T-helper 1 cell treated with Interleukin-12 subunit alpha and Interleukin-12 subunit beta and Interleukin-4 antibody, amounts not matched to agents 30 μg/mL and 1 μg/mL, for 36 hours (primary cell): ENCODE results near the gene NOP14.

Experiments
- H3K27ac Mint-ChIP-seq: one replicate; pipeline ENCODE4 v1.8.0; 2021; ENCODE audit warnings: mild to moderate bottlenecking, mixed read lengths
- H3K27me3 Mint-ChIP-seq: one replicate; pipeline ENCODE4 v1.8.0; 2021; ENCODE audit warnings: low read depth, mixed read lengths
- H3K36me3 Mint-ChIP-seq: one replicate; pipeline ENCODE4 v1.8.0; 2021; ENCODE audit warnings: low read depth, mixed read lengths
- H3K4me1 Mint-ChIP-seq: one replicate; pipeline ENCODE4 v1.8.0; 2021; ENCODE audit warnings: low read depth, mixed read lengths
- H3K4me3 Mint-ChIP-seq: one replicate; pipeline ENCODE4 v1.8.0; 2021; ENCODE audit warnings: mild to moderate bottlenecking, moderate library complexity, mixed read lengths
- H3K9me3 Mint-ChIP-seq: one replicate; pipeline ENCODE4 v1.8.0; 2021; ENCODE audit warnings: mixed read lengths

Gene NOP14

DNA sequence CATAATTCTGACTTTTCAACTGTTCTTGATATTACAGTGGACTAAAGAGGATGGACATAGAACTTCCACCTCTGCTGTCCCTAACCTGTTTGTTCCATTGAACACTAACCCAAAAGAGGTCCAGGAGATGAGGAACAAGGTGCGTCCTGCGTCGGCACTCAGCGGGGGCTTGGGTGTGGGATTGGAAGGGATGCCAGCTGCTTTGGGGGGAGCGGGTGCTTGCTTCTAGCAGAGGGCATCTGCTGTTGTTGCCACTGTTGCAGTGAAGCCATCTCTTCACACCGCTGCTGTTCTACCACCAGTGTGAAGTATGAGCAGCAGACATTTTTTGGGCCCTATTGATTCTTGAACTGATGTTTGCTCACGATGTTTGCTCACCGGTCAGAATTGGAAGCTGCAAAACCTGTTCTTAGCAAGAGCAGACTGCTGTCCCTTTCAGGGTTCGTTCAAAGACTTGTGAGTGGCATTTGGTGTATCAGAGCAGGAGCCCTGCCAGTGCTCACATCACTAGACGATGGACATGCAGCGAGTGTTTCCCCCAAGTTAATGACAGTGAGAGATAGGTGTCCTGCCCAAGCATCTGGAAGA, 55.4 kb downstream of the NOP14 start:
- Mint-ChIP-seq H3K9me3 (no peaks in the 10 kb centered on the region), H3K4me1 (peaks cover 16% of the 10 kb centered on the region), H3K36me3 (peaks cover 46% of the 10 kb centered on the region), H3K4me3 (no peak overlapping the region), H3K27me3 (no peaks in the 10 kb centered on the region), H3K27ac (no peak overlapping the region)

DNA sequence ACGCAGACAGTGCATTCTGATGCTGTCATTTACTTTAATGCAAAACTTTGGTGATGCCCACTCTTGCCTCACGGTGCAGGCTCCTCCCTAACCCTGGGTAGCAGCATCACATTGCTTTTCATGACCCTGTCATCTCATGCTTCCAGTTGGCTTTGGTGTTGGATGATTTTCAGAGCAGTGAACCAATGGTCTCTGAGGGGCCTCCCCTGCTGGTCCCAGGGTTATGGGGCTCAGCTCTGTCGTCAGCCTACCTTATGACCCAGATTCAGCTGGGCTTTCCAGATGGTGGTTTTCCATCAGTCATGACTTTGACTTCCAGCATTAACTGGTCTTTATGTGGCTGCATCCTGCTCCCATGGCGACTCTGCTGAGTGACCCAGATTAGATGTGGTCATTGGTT, 56.0 kb downstream of the NOP14 start:
- H3K4me3 Mint-ChIP-seq, result no peak overlapping the region
- H3K36me3 Mint-ChIP-seq, result peaks cover 46% of the 10 kb centered on the region
- H3K4me1 Mint-ChIP-seq, result peaks cover 16% of the 10 kb centered on the region
- H3K27me3 Mint-ChIP-seq, result no peaks in the 10 kb centered on the region
- no peaks in the 10 kb centered on the region for H3K9me3 Mint-ChIP-seq
- no peak overlapping the region for H3K27ac Mint-ChIP-seq

DNA sequence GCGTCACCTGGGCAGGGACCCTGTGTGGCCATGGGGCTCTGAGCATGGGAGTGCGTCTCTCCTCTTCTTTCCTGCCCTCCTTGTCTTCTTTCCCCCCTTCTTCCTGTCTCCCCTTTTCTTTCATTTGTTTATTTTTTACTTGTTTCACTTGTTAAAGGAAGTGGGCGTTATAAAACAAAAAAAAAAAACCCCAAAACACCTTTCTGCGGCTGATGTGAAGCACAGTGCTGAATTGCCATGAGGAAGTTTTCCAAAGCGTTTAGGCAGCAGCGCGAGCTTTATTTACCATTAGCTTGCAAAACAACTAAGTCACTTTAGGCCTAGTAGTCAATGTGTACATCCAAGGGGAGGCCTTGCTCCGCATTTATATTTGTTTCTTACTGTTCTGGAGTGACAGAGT, 57.0 kb downstream of the NOP14 start:
- H3K36me3 Mint-ChIP-seq, result peaks cover 50% of the 10 kb centered on the region
- H3K4me1 Mint-ChIP-seq, result peaks cover 16% of the 10 kb centered on the region
- no peaks in the 10 kb centered on the region for H3K9me3 Mint-ChIP-seq
- peak overlapping the region; percentile 67 for H3K27ac Mint-ChIP-seq
- peak overlapping the region; percentile 0 for H3K4me3 Mint-ChIP-seq
- H3K27me3 Mint-ChIP-seq, result no peaks in the 10 kb centered on the region

DNA sequence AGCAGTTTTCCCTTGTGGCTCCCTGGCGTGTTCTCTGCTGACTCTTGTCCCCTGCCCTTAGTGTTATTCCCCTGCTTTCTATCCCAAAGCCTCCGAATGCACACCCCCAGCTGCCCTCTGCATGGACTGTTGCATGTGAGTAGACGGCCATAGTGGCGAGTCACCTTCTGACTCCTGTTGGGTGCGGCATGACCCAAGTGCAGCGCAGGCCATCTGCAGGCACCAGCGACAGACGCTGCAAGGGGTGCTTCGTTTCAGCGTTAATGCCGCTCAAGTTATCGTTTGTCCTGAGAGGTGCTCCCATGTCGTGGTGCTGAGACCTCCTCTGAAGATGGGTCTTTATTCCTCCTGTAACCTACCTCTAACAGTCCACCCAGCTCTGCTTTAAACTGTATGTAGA, 57.7 kb downstream of the NOP14 start:
- Mint-ChIP-seq H3K27me3 (no peaks in the 10 kb centered on the region), H3K4me1 (peaks cover 15% of the 10 kb centered on the region), H3K4me3 (no peak overlapping the region), H3K36me3 (peaks cover 53% of the 10 kb centered on the region), H3K9me3 (no peaks in the 10 kb centered on the region), H3K27ac (no peak overlapping the region)

DNA sequence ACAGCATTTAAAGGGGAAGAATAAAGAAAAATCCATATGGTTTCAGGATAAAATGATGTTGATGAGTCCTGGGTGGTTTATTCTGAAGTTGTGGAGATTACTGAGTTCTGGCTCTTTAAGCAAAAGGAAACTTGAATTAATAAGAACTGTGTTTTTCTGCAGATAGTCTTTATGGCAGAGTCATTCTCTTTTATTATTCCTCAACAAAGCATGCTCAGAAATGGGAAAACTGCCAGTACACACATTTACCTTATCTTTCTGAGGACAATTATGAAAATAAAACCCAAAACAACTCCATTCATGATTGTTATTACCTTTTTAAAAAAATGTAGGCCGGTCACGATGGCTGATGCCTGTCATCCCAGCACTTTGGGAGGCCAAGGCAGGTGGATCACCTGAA, 61.1 kb downstream of the NOP14 start:
- Mint-ChIP-seq H3K9me3 (no peaks in the 10 kb centered on the region), H3K27ac (no peak overlapping the region), H3K4me1 (peaks cover 10% of the 10 kb centered on the region), H3K36me3 (peaks cover 53% of the 10 kb centered on the region), H3K27me3 (no peaks in the 10 kb centered on the region), H3K4me3 (no peak overlapping the region)

DNA sequence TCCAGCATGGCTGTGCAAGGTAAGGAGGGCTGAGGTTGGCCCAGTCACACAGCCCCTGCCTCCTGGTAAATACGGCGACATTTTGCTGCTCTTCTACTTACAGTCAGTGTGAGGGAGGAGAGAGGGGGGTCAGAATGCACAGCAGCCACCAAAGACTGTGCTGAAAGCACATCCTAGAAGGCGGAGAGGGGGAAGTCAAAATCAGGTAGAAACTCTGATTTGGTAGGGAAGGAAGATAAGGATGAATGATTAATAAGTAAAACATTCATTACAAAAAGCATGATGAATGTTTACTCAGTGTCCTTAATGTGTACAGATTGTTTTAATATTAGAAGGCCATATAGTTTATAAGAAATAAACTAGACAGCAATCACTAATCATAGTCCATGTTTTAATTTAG, 62.0 kb downstream of the NOP14 start:
- Mint-ChIP-seq H3K27me3 (no peaks in the 10 kb centered on the region), H3K4me3 (no peak overlapping the region), H3K9me3 (no peaks in the 10 kb centered on the region), H3K4me1 (peaks cover 4% of the 10 kb centered on the region), H3K27ac (no peak overlapping the region), H3K36me3 (peaks cover 49% of the 10 kb centered on the region)

DNA sequence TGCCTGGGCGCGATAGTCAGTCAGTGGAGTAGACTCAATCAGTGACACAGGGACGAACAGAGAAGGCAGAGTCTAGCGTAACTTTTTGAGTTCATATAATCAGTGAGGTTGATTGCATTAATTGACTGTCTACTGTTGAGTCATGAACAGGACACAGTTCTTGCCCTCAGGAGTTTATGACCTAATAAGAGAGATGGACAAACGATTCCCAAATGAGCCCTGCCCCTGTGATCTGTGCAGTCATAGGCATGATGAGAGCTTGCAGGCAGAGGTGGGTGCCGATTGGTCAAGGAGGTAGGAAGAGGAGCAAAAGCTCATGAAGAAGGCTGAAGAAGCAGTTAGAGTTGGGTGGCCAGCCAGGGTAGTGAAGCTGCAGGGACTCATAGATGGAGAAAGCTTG, 62.5 kb downstream of the NOP14 start:
- Mint-ChIP-seq H3K4me1 (peaks cover 1% of the 10 kb centered on the region), H3K36me3 (peaks cover 46% of the 10 kb centered on the region), H3K9me3 (no peaks in the 10 kb centered on the region), H3K27me3 (no peaks in the 10 kb centered on the region), H3K27ac (no peak overlapping the region), H3K4me3 (no peak overlapping the region)

DNA sequence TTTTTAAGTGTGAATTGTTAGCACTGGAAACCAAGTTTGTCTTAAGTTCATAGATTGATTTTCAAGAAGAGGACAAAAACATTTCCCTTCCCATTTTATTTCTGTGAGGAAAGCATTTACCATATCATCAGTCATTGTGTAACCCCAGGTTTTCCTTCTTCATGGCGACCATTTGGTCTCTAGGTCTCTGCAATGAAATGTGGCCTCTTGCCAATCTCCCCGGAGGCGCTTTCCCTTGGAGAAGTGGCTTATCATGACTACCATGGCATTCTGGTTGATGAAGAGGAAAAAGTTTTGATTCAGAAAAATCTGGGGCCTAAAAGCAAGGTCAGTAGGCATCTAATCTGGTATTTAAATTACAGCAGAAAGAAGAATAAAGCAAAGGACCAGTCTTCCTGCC, 65.2 kb downstream of the NOP14 start:
- peaks cover 43% of the 10 kb centered on the region for H3K36me3 Mint-ChIP-seq
- no peaks in the 10 kb centered on the region for H3K4me1 Mint-ChIP-seq
- no peaks in the 10 kb centered on the region for H3K27me3 Mint-ChIP-seq
- no peak overlapping the region for H3K27ac Mint-ChIP-seq
- no peaks in the 10 kb centered on the region for H3K9me3 Mint-ChIP-seq
- no peak overlapping the region for H3K4me3 Mint-ChIP-seq

DNA sequence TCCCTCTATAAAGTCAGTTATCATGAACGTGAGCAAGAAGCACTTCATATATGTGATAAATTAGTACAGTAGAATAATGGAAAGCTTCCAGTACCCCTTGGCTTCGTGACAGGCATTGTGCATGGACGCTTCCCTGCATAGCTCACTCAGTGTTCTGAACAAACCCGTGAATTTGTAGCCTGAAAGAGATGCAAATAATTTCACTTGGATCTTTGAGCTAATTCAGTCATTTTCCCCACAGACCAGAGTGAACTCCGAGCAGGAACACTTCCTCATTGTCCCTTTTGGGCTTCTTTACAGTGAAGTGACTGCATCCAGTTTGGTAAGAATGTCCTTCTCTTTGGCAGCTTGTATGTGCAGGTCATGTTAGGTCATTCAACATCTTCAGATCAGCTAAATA, 69.4 kb downstream of the NOP14 start:
- Mint-ChIP-seq H3K9me3 (no peaks in the 10 kb centered on the region), H3K36me3 (peaks cover 21% of the 10 kb centered on the region), H3K4me1 (peaks cover 2% of the 10 kb centered on the region), H3K27me3 (no peaks in the 10 kb centered on the region), H3K27ac (no peak overlapping the region), H3K4me3 (no peak overlapping the region)

DNA sequence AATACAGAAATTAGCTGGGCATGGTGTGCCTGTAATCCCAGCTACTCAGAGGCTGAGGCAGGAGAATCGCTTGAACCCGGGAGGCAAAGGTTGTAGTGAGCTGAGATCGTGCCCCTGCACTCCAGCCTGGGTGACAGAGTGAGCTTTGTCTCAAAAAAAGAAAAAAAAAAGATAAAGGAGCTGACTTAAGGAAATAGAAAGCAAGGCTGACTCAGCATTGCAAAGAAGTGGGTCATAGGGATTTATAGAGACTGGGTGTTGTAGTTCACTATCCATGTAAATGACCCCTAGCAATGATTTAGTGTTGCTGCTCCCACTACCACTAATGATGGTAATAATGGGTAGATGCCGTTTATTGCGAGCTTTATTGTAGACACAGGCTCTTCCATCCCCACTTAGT, 71.9 kb downstream of the NOP14 start:
- H3K27ac Mint-ChIP-seq, result no peak overlapping the region
- no peak overlapping the region for H3K4me3 Mint-ChIP-seq
- H3K36me3 Mint-ChIP-seq, result peaks cover 19% of the 10 kb centered on the region
- H3K9me3 Mint-ChIP-seq, result no peaks in the 10 kb centered on the region
- H3K4me1 Mint-ChIP-seq, result peaks cover 2% of the 10 kb centered on the region
- no peaks in the 10 kb centered on the region for H3K27me3 Mint-ChIP-seq

DNA sequence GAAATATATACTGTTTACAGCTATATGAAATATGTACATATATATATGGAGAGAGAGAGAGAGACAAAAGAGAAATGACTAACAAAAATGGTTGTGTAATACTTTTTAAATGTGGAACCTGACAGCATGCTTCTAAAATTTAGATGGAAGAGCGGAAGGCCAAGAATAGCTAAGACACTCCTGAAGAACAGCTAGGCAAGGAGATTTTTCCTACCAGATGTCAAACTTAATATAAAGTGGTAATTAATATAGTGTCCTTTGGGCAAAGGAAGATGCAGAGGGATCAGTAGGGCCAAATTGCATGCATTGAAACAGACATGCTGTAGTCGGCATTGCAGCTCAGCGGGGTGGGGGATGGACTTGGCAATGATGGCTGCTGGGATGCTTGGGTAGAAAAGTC, 74.3 kb downstream of the NOP14 start:
- Mint-ChIP-seq H3K27ac (no peak overlapping the region), H3K9me3 (no peaks in the 10 kb centered on the region), H3K27me3 (no peaks in the 10 kb centered on the region), H3K36me3 (peaks cover 23% of the 10 kb centered on the region), H3K4me3 (no peak overlapping the region), H3K4me1 (peaks cover 2% of the 10 kb centered on the region)
